Upper lobe of right lung (tissue), 1 donor: ENCODE data around the gene CLOCK. TPM values are rescaled to one million over a fixed set of nuclear protein-coding genes. Genes with fewer than 3 reads are reported as not detected.
A peak's percentile ranks its signal among the peaks of the same experiment; 100 is the strongest.

Experiments
- ATAC-seq: fragments of 200-7000 bp; cut with Tn5 transposase; one replicate; pipeline ENCODE4 v1.9.1; 2020; ENCODE audit warnings: mild to moderate bottlenecking, moderate library complexity
- DNase-seq: peaks from one replicate; pipeline ENCODE4 v3.0.0-alpha.2; 2020
- H3K27ac ChIP-seq: fragments of 200-600 bp; one replicate; pipeline ENCODE4 v1.8.0; 2022
- H3K27me3 ChIP-seq: fragments of 200-600 bp; one replicate; pipeline ENCODE4 v1.8.0; 2022; ENCODE audit warnings: mild to moderate bottlenecking
- H3K36me3 ChIP-seq: fragments of 200-600 bp; one replicate; pipeline ENCODE4 v1.8.0; 2022
- H3K4me1 ChIP-seq: fragments of 200-600 bp; one replicate; pipeline ENCODE4 v1.8.0; 2022
- H3K4me3 ChIP-seq: fragments of 200-600 bp; one replicate; pipeline ENCODE4 v1.8.0; 2022; ENCODE audit warnings: mild to moderate bottlenecking
- H3K9me3 ChIP-seq: fragments of 200-600 bp; one replicate; pipeline ENCODE4 v1.8.0; 2022
- intact Hi-C: fragments of 100-400 bp; cut with DNase I; formaldehyde crosslinking; loops from one replicate; pipeline ENCODE4 v1.11.0; 2022
- total RNA-seq: library from RNA; stranded (reverse); fragmentation: NEBNext Ultra II Directional; extraction: Animal tissue kit (Norgen Biotek cat#: 25700); gene quantifications from one replicate; pipeline ENCODE4 v1.2.1, GENCODE V29; 2021
- TF ChIP-seq, protein P1 (sequence below): fragments of 200-600 bp; IDR thresholded peaks from one replicate; pipeline ENCODE4 v1.8.0; 2022; ENCODE audit warnings: antibody characterized with exemption
- donor health status: DM: no; HTN: yes; CAD: no; lungs with severe emphysema.

CLOCK gene
- total RNA-seq, 1 donor from 2014 or later: 24.2 TPM

- H3K9me3 ChIP-seq: no peaks in the 10 kb centered on the region
- no peak overlapping the region for H3K27ac ChIP-seq
- H3K36me3 ChIP-seq: no peaks in the 10 kb centered on the region
- no peak for DNase-seq
- ATAC-seq: no peak
- H3K4me3 ChIP-seq: no peak overlapping the region
- no peaks in the 10 kb centered on the region for H3K27me3 ChIP-seq
- TF ChIP-seq, protein P1, sequence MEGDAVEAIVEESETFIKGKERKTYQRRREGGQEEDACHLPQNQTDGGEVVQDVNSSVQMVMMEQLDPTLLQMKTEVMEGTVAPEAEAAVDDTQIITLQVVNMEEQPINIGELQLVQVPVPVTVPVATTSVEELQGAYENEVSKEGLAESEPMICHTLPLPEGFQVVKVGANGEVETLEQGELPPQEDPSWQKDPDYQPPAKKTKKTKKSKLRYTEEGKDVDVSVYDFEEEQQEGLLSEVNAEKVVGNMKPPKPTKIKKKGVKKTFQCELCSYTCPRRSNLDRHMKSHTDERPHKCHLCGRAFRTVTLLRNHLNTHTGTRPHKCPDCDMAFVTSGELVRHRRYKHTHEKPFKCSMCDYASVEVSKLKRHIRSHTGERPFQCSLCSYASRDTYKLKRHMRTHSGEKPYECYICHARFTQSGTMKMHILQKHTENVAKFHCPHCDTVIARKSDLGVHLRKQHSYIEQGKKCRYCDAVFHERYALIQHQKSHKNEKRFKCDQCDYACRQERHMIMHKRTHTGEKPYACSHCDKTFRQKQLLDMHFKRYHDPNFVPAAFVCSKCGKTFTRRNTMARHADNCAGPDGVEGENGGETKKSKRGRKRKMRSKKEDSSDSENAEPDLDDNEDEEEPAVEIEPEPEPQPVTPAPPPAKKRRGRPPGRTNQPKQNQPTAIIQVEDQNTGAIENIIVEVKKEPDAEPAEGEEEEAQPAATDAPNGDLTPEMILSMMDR: no peak
- intact Hi-C loops: no loop called here
- H3K4me1 ChIP-seq: peaks cover 5% of the 10 kb centered on the region
Measured at GRCh38 chr4:55393461-55394320, 153.0 kb downstream of the CLOCK start.

- Histone ChIP-seq H3K4me1 (no peaks in the 10 kb centered on the region), H3K9me3 (no peaks in the 10 kb centered on the region), H3K36me3 (no peaks in the 10 kb centered on the region), H3K27me3 (no peaks in the 10 kb centered on the region), H3K4me3 (no peak overlapping the region), H3K27ac (no peak overlapping the region)
- intact Hi-C loops: no loop called here
- TF ChIP-seq, protein P1: no peak
- ATAC-seq (no peak), DNase-seq (no peak)
Measured at GRCh38 chr4:55386840-55387239, 159.9 kb downstream of the CLOCK start.

- H3K27me3 ChIP-seq: no peaks in the 10 kb centered on the region
- no peak overlapping the region for H3K27ac ChIP-seq
- DNase-seq (no peak), ATAC-seq (peak; percentile 83)
- no peaks in the 10 kb centered on the region for H3K9me3 ChIP-seq
- intact Hi-C loops: no loop called here
- no peaks in the 10 kb centered on the region for H3K36me3 ChIP-seq
- no peak overlapping the region for H3K4me3 ChIP-seq
- H3K4me1 ChIP-seq: no peaks in the 10 kb centered on the region
- TF ChIP-seq, protein P1: no peak
Measured at GRCh38 chr4:55386073-55386472, 160.6 kb downstream of the CLOCK start.

DNA sequence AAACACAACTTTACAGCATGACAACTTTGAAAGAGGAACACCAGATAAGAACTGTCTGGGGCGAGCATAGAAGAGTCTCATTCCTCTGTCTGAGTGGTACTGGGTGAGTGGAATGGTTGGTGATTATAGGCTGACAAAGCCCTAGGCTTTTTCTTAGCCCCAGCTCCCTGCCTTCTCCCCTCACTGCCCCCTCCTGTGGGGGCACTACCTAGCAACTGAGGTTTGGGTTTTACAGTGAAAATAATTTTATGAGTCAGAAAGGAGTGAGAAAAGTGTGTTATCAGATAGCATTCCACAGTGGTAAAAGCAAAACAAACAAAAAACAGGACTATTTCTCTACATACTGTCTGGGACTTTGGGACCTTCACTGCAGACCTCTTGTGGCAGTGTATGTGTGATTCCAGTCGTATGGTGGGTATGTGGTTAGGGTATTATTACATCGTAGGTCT, 161.5 kb downstream of the CLOCK start:
- H3K9me3 ChIP-seq: no peaks in the 10 kb centered on the region
- intact Hi-C loops: no loop called here
- no peak overlapping the region for H3K27ac ChIP-seq
- H3K4me3 ChIP-seq: no peak overlapping the region
- TF ChIP-seq, protein P1: no peak
- no peaks in the 10 kb centered on the region for H3K27me3 ChIP-seq
- no peaks in the 10 kb centered on the region for H3K4me1 ChIP-seq
- peak; percentile 35 for ATAC-seq
- no peak for DNase-seq
- H3K36me3 ChIP-seq: no peaks in the 10 kb centered on the region

- H3K4me3 ChIP-seq: no peak overlapping the region
- no peak overlapping the region for H3K27ac ChIP-seq
- intact Hi-C loops: no loop called here
- H3K9me3 ChIP-seq: no peaks in the 10 kb centered on the region
- H3K4me1 ChIP-seq: no peaks in the 10 kb centered on the region
- ATAC-seq: no peak
- TF ChIP-seq, protein P1: no peak
- DNase-seq: no peak
- no peaks in the 10 kb centered on the region for H3K36me3 ChIP-seq
- no peaks in the 10 kb centered on the region for H3K27me3 ChIP-seq
Measured at GRCh38 chr4:55382488-55383003, 164.2 kb downstream of the CLOCK start.
